GM18526 (cell line): Measurements from ENCODE around the gene SLC22A14.

ENCODE experiments used
- POLR2A ChIP-seq: IDR thresholded peaks from 3 replicates; pipeline ENCODE4 v1.6.1; 2011; ENCODE audit not compliant: insufficient read length; ENCODE audit errors: extremely low read depth

Gene SLC22A14

GRCh38 chr3:38347421-38348200, 65.5 kb downstream of the SLC22A14 start:
- no peak for TF ChIP-seq POLR2A

GRCh38 chr3:38348903-38349302, 66.8 kb downstream of the SLC22A14 start:
- TF ChIP-seq POLR2A, result no peak

GRCh38 chr3:38349684-38350359, 67.7 kb downstream of the SLC22A14 start:
- TF ChIP-seq POLR2A, result no peak

GRCh38 chr3:38353151-38353550, 71.1 kb downstream of the SLC22A14 start:
- TF ChIP-seq POLR2A, result no peak

- TF ChIP-seq POLR2A, result no peak
These were observed 72.7 kb downstream of the SLC22A14 start for GRCh38 chr3:38354588-38355330.

GRCh38 chr3:38359038-38359437, 76.9 kb downstream of the SLC22A14 start:
- no peak for TF ChIP-seq POLR2A

GRCh38 chr3:38360345-38360744, 78.3 kb downstream of the SLC22A14 start:
- no peak for TF ChIP-seq POLR2A

- TF ChIP-seq POLR2A, result no peak
These were observed 79.4 kb downstream of the SLC22A14 start for GRCh38 chr3:38361496-38361895.

GRCh38 chr3:38362825-38363224, 80.7 kb downstream of the SLC22A14 start:
- TF ChIP-seq POLR2A, result no peak

- TF ChIP-seq POLR2A, result no peak
These were observed 82.8 kb downstream of the SLC22A14 start for GRCh38 chr3:38364721-38365400.

- TF ChIP-seq POLR2A, result no peak
These were observed 83.5 kb downstream of the SLC22A14 start for GRCh38 chr3:38365469-38366062.

- no peak for TF ChIP-seq POLR2A
These were observed 84.0 kb downstream of the SLC22A14 start for GRCh38 chr3:38366082-38366481.

- TF ChIP-seq POLR2A, result no peak
These were observed 85.7 kb downstream of the SLC22A14 start for GRCh38 chr3:38367779-38368178.
